ENCODE measurements around the gene KCTD12.
"Not testable (repeated sequence)": the region's sequence is repeated elsewhere in the genome, so short reads cannot be mapped to it uniquely, and the experiment has no call there.

Gene KCTD12

DNA sequence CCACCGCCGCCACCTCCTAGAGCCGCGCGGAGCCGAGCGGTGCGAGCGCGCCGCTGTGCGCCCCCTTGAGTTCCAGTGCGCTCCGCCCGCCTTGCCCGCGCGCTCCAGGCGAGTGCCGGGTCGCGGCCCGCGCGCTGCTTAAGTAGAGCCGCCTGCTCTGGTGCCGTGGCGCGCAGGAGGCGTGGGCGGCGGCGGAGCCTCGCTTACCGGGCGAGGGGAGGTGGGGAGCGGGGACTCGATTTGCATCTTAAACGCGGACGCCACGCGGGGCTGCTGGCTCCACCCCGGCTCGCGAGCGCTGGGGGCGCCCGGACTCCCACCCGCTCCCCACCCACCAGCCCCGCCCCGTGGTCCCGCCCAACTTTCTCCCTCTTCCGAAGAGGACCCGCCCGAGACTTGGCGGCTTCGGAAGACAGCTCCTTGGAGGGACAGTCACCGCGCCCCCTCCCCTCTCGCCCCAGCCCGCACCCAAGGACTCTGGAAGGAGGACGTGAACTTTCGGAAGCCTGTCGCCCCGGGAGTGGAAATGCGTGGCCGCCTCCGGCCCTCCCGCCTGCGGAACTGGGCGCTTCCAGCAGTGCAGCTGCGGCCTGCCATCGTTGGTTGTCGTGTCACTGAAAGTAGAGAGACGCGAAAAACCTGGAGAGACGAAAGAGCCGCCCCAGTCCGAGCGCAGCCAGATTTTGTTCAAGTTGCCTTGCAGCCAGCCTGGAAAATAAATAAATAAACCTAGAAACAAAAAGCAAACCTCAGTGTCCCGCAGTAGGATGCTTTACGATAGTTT is at the start of gene KCTD12:
TSS of gene KCTD12 (minus strand) at position 114 of the 784 bp plus-strand sequence. CDS start 257 bp downstream, outside the sequence.
- no peak within 1 kb of the TSS for H3K27ac ChIP-seq (ENCODE audit: low read depth, low read length)
- H3K27me3 ChIP-seq (ENCODE audit: control insufficient read depth, insufficient read depth, low read length), result peaks cover 83% of the 10 kb centered on the region
- peak within 1 kb of the TSS; percentile 72 for H3K4me3 ChIP-seq (ENCODE audit: low read depth, low read length)
- H3K9ac ChIP-seq (ENCODE audit: low read length), result peak within 1 kb of the TSS; percentile 50
- peaks cover 5% of the 10 kb centered on the region for H3K4me1 ChIP-seq (ENCODE audit: control insufficient read depth, insufficient read depth, low read length)
- no peaks in the 10 kb centered on the region for H3K9me3 ChIP-seq (ENCODE audit: control insufficient read depth, insufficient read depth, low read depth, low read length)
- H3K36me3 ChIP-seq (ENCODE audit: control insufficient read depth, insufficient read depth, low read length), result no peaks in the 10 kb centered on the region

DNA sequence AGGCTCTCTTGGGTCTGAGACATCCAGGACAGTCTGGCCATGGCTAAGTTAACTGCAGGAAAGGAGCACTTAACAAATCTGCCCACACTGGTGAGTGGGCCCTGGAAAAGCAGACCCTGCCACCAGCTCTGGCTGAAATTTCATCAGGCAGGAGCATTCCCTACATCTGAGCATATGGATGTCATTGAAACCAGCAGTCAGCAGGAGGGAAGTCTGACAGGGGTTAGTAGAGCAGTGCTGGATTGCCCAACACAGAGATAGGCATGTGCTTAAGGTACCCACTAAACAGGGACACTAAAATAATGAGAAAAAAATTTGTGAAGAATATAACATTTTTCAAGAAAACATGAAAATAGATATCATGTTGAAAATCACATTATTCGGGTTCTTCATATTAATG is 48.5 kb upstream of the KCTD12 start:
- no peaks in the 10 kb centered on the region for H3K27me3 ChIP-seq (ENCODE audit: control insufficient read depth, insufficient read depth, low read length)
- H3K27ac ChIP-seq (ENCODE audit: low read depth, low read length), result no peak overlapping the region
- no peak overlapping the region for H3K9ac ChIP-seq (ENCODE audit: low read length)

GRCh38 chr13:76932076-76932475 is 45.9 kb upstream of the KCTD12 start:
- no peak overlapping the region for H3K4me3 ChIP-seq (ENCODE audit: low read depth, low read length)
- no peaks in the 10 kb centered on the region for H3K9me3 ChIP-seq (ENCODE audit: control insufficient read depth, insufficient read depth, low read depth, low read length)
- H3K36me3 ChIP-seq (ENCODE audit: control insufficient read depth, insufficient read depth, low read length), result no peaks in the 10 kb centered on the region
- H3K27ac ChIP-seq (ENCODE audit: low read depth, low read length), result no peak overlapping the region
- H3K9ac ChIP-seq (ENCODE audit: low read length), result no peak overlapping the region
- H3K27me3 ChIP-seq (ENCODE audit: control insufficient read depth, insufficient read depth, low read length), result no peaks in the 10 kb centered on the region
- no peaks in the 10 kb centered on the region for H3K4me1 ChIP-seq (ENCODE audit: control insufficient read depth, insufficient read depth, low read length)

More for the DNA sequence above, 48.5 kb upstream of the KCTD12 start:
- no peaks in the 10 kb centered on the region for H3K4me1 ChIP-seq (ENCODE audit: control insufficient read depth, insufficient read depth, low read length)
- no peaks in the 10 kb centered on the region for H3K36me3 ChIP-seq (ENCODE audit: control insufficient read depth, insufficient read depth, low read length)
- H3K9me3 ChIP-seq (ENCODE audit: control insufficient read depth, insufficient read depth, low read depth, low read length), result no peaks in the 10 kb centered on the region
- H3K4me3 ChIP-seq (ENCODE audit: low read depth, low read length), result no peak overlapping the region

DNA sequence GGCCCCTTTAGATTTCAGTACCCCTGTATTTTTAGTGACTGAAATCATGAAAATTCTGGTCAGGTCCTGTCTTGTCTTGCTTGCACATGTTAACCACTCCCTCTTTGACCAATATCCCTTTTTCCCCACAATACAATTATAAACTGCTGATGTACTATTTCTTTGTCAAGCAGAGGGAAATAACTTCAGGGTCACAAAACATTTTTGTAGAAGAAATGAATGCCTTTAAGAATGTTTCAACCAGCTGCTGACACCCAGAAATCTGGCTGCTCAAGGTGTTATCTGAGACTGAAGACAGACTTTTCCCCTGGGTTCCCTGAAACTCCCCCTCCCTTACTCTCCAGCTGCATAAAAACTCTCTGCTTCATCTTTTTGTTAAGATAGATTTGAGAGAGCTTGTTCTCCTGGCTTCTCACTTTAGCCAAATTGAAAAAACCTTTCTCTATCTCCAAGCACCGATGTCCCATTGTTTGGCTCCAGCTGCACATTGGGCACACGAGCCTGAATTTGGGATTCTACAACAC is 43.7 kb upstream of the KCTD12 start:
- no peaks in the 10 kb centered on the region for H3K36me3 ChIP-seq (ENCODE audit: control insufficient read depth, insufficient read depth, low read length)
- H3K4me3 ChIP-seq (ENCODE audit: low read depth, low read length), result no peak overlapping the region
- no peaks in the 10 kb centered on the region for H3K9me3 ChIP-seq (ENCODE audit: control insufficient read depth, insufficient read depth, low read depth, low read length)
- no peak overlapping the region for H3K27ac ChIP-seq (ENCODE audit: low read depth, low read length)
- H3K27me3 ChIP-seq (ENCODE audit: control insufficient read depth, insufficient read depth, low read length), result no peaks in the 10 kb centered on the region
- no peaks in the 10 kb centered on the region for H3K4me1 ChIP-seq (ENCODE audit: control insufficient read depth, insufficient read depth, low read length)
- H3K9ac ChIP-seq (ENCODE audit: low read length), result no peak overlapping the region

DNA sequence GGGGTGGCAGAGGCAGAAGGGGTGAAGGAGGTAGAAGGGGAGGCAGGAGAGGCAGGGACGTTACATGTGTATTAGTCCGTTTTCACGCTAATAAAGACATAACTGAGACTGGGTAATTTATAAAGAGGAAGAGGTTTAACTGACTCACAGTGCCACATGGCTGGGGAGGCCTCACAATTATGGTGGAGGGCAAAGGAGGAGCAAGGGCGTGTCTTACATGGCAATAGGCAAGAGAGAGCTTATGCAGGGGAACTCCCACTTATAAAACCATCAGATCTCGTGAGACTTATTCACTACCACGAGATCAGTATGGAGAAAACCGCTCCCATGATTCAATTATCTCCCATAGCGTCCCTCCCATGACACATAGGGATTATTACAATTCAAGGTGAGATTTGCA is 43.1 kb upstream of the KCTD12 start:
- no peaks in the 10 kb centered on the region for H3K9me3 ChIP-seq (ENCODE audit: control insufficient read depth, insufficient read depth, low read depth, low read length)
- H3K27ac ChIP-seq (ENCODE audit: low read depth, low read length), result no peak overlapping the region
- no peak overlapping the region for H3K9ac ChIP-seq (ENCODE audit: low read length)
- no peaks in the 10 kb centered on the region for H3K27me3 ChIP-seq (ENCODE audit: control insufficient read depth, insufficient read depth, low read length)
- H3K4me3 ChIP-seq (ENCODE audit: low read depth, low read length), result no peak overlapping the region
- H3K36me3 ChIP-seq (ENCODE audit: control insufficient read depth, insufficient read depth, low read length), result no peaks in the 10 kb centered on the region
- no peaks in the 10 kb centered on the region for H3K4me1 ChIP-seq (ENCODE audit: control insufficient read depth, insufficient read depth, low read length)

GRCh38 chr13:76928456-76928855 is 42.3 kb upstream of the KCTD12 start:
- Histone ChIP-seq H3K36me3 (ENCODE audit: control insufficient read depth, insufficient read depth, low read length) (no peaks in the 10 kb centered on the region), H3K9ac (ENCODE audit: low read length) (no peak overlapping the region), H3K4me3 (ENCODE audit: low read depth, low read length) (no peak overlapping the region), H3K27me3 (ENCODE audit: control insufficient read depth, insufficient read depth, low read length) (no peaks in the 10 kb centered on the region), H3K27ac (ENCODE audit: low read depth, low read length) (no peak overlapping the region), H3K9me3 (ENCODE audit: control insufficient read depth, insufficient read depth, low read depth, low read length) (no peaks in the 10 kb centered on the region), H3K4me1 (ENCODE audit: control insufficient read depth, insufficient read depth, low read length) (no peaks in the 10 kb centered on the region)

GRCh38 chr13:76927955-76928354 is 41.8 kb upstream of the KCTD12 start:
- Histone ChIP-seq H3K4me3 (ENCODE audit: low read depth, low read length) (no peak overlapping the region), H3K27ac (ENCODE audit: low read depth, low read length) (no peak overlapping the region), H3K27me3 (ENCODE audit: control insufficient read depth, insufficient read depth, low read length) (no peaks in the 10 kb centered on the region), H3K4me1 (ENCODE audit: control insufficient read depth, insufficient read depth, low read length) (no peaks in the 10 kb centered on the region), H3K9ac (ENCODE audit: low read length) (no peak overlapping the region), H3K36me3 (ENCODE audit: control insufficient read depth, insufficient read depth, low read length) (no peaks in the 10 kb centered on the region), H3K9me3 (ENCODE audit: control insufficient read depth, insufficient read depth, low read depth, low read length) (no peaks in the 10 kb centered on the region)

DNA sequence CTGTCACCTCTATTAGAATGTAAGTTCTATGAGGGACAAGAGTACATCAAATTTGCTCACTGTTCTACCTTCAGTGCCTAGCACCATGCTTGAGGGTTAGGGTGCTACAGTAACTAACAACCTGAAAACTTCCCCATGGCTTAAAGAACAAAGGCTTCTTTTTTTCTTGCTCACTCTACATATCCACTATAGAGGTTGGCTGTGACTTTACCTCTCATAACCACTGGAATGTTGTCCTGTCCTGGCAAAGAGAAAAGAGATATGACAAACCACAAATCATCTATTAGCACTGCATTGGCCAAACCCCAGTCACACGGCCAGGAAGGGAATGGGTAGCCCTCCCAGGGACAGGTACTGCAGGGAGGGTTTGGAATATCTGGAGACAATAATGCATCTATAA is 38.9 kb upstream of the KCTD12 start:
- no peak overlapping the region for H3K27ac ChIP-seq (ENCODE audit: low read depth, low read length)
- H3K27me3 ChIP-seq (ENCODE audit: control insufficient read depth, insufficient read depth, low read length), result no peaks in the 10 kb centered on the region
- H3K9ac ChIP-seq (ENCODE audit: low read length), result no peak overlapping the region
- H3K36me3 ChIP-seq (ENCODE audit: control insufficient read depth, insufficient read depth, low read length), result no peaks in the 10 kb centered on the region
- H3K4me1 ChIP-seq (ENCODE audit: control insufficient read depth, insufficient read depth, low read length), result no peaks in the 10 kb centered on the region
- H3K9me3 ChIP-seq (ENCODE audit: control insufficient read depth, insufficient read depth, low read depth, low read length), result no peaks in the 10 kb centered on the region
- no peak overlapping the region for H3K4me3 ChIP-seq (ENCODE audit: low read depth, low read length)

DNA sequence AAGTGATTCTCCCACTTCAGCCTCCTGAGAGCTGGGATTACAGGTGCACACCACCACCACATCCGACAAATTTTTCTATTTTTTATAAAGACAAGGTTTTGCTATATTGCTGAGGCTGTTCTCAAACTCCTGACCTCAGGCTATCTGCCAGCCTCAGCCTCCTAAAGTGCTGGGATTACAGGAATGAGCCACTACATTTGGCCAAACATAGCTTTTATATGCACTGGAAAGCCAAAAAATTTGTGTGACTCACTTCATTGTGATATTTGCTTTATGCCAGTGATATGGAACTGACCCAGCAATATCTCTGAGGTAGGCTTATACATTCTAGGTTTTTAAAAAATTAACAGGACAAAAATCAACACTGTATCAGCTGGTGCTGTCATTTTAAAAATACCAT is 35.3 kb upstream of the KCTD12 start:
- Histone ChIP-seq H3K36me3 (ENCODE audit: control insufficient read depth, insufficient read depth, low read length) (no peaks in the 10 kb centered on the region), H3K27me3 (ENCODE audit: control insufficient read depth, insufficient read depth, low read length) (no peaks in the 10 kb centered on the region), H3K27ac (ENCODE audit: low read depth, low read length) (no peak overlapping the region), H3K4me1 (ENCODE audit: control insufficient read depth, insufficient read depth, low read length) (peaks cover 7% of the 10 kb centered on the region; the same call in 1 of the 2 replicates), H3K9ac (ENCODE audit: low read length) (no peak overlapping the region), H3K4me3 (ENCODE audit: low read depth, low read length) (no peak overlapping the region), H3K9me3 (ENCODE audit: control insufficient read depth, insufficient read depth, low read depth, low read length) (no peaks in the 10 kb centered on the region)

DNA sequence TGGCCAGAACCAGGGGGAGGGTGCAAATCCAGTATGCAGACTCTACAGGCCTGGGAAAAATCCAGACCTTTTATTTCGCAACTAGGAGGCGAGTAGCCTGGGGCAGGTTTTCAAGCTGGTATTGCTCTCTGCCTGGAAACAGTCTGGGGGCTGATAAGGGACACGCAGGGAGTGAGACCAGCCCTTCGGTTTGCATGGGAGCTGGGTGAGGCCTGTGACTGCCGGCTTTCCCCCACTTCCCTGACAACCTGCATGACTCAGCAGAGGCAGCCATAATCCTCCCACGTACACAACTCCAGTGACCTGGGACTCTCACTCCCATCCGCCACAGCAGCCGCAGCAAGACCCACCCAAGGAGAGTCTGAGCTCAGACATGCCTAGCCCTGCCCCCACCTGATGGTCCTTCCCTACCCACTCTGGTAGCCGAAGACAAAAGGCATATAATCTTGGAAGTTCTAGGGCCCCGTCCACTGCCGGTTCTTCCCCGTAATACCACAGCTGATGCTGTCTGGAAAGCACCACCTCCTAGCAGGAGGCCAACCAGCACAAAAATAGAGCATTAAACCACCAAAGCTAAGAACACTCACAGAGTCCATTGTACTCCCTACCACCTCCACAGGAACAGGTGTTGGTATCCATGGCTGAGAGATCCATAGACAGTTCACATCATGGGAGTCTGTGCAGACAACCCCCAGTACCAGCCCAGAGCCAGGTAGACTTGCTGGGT is 31.7 kb upstream of the KCTD12 start:
- not testable (repeated sequence) for H3K27ac ChIP-seq (ENCODE audit: low read depth, low read length); H3K4me1 ChIP-seq (ENCODE audit: control insufficient read depth, insufficient read depth, low read length); H3K36me3 ChIP-seq (ENCODE audit: control insufficient read depth, insufficient read depth, low read length); H3K9me3 ChIP-seq (ENCODE audit: control insufficient read depth, insufficient read depth, low read depth, low read length); H3K27me3 ChIP-seq (ENCODE audit: control insufficient read depth, insufficient read depth, low read length); H3K4me3 ChIP-seq (ENCODE audit: low read depth, low read length); H3K9ac ChIP-seq (ENCODE audit: low read length)

DNA sequence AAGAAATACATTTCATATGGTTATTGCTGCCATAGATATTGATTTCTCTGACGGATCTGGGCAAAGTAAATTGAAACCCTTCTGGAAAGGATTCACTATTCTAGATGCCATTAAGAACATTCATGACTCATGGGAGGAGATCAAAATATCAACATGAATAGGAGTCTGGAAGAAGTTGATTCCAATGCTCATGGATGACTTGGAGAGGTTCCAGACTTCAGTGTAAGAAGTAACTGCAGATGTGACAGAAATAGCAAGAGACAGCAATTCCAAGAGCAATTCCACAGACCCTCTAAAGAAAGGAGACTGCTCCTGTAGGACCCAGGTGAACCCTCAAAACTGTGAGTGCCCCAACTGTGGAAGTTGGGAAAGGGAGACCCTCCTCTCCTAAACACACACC is 30.9 kb upstream of the KCTD12 start:
- no peaks in the 10 kb centered on the region for H3K9me3 ChIP-seq (ENCODE audit: control insufficient read depth, insufficient read depth, low read depth, low read length)
- no peak overlapping the region for H3K27ac ChIP-seq (ENCODE audit: low read depth, low read length)
- H3K4me1 ChIP-seq (ENCODE audit: control insufficient read depth, insufficient read depth, low read length), result peaks cover 7% of the 10 kb centered on the region; the same call in 1 of the 2 replicates
- no peak overlapping the region for H3K9ac ChIP-seq (ENCODE audit: low read length)
- no peak overlapping the region for H3K4me3 ChIP-seq (ENCODE audit: low read depth, low read length)
- H3K36me3 ChIP-seq (ENCODE audit: control insufficient read depth, insufficient read depth, low read length), result no peaks in the 10 kb centered on the region
- H3K27me3 ChIP-seq (ENCODE audit: control insufficient read depth, insufficient read depth, low read length), result no peaks in the 10 kb centered on the region

All from HUES6 (cell line).